Tibial artery (tissue), 4 donors: ENCODE results near the gene WNT9A.

Experiments
- DNase-seq, 2 donors: peaks; one replicate each; pipeline ENCODE4 v3.0.0-alpha.2; 2019
- H3K27ac ChIP-seq, 2 donors: fragments of 200-600 bp; sonication (generic) in 1 of 2; 1 replicate in 1 of 2; 2 replicates in 1 of 2; pipeline ENCODE4 v1.5.1; 2018 to 2019; ENCODE audit warnings: mild to moderate bottlenecking in 1 of 2
- H3K27me3 ChIP-seq, 2 donors: fragments of 200-600 bp; sonication (generic) in 1 of 2; one replicate each; pipeline versions ENCODE4 v1.5.1 to v1.6.0; 2016 to 2019
- H3K36me3 ChIP-seq, 3 donors: fragments of 200-600 bp; sonication (generic) in 2 of 3; one replicate each; pipeline ENCODE4 v1.5.1; 2016 to 2019; ENCODE audit warnings: mild to moderate bottlenecking in 2 of 3
- H3K4me1 ChIP-seq, 4 donors: fragments of 200-600 bp; sonication (generic) in 2 of 4; 1 replicate in 3 of 4; 2 replicates in 1 of 4; pipeline ENCODE4 v1.5.1; 2016 to 2019
- H3K4me3 ChIP-seq, 2 donors: fragments of 200-600 bp; sonication (generic) in 1 of 2; 1 replicate in 1 of 2; 2 replicates in 1 of 2; pipeline ENCODE4 v1.5.1; 2018 to 2019; ENCODE audit warnings: mild to moderate bottlenecking in 2 of 2
- H3K9me3 ChIP-seq, 3 donors: fragments of 200-600 bp; sonication (generic) in 1 of 3; one replicate each; pipeline ENCODE4 v1.5.1; 2016 to 2019
- CTCF ChIP-seq, 2 experiments: fragments of 200-600 bp in 1 of 2; fragments of 450-650 bp in 1 of 2; IDR thresholded peaks; one replicate each; pipeline ENCODE4 v1.5.1; 2017 to 2019; ENCODE audit warnings: antibody characterized with exemption in 2 of 2, mild to moderate bottlenecking in 1 of 2, moderate library complexity in 1 of 2
- intact Hi-C: fragments of 100-400 bp; cut with DNase I; formaldehyde crosslinking; loops from one replicate; pipeline ENCODE4 v1.15.0; 2023; ENCODE audit warnings: low total_unique reads

Gene WNT9A

GRCh38 chr1:227934476-227935313 lies 13.0 kb downstream of the WNT9A start:
- Histone ChIP-seq H3K9me3 (peaks cover 0 to 7% (median 0%) of the 10 kb centered on the region in 3 donors), H3K27ac (no peak overlapping the region), H3K4me3 (no peak overlapping the region), H3K36me3 (no peaks in the 10 kb centered on the region), H3K27me3 (no peaks in the 10 kb centered on the region), H3K4me1 (no peaks in the 10 kb centered on the region)
- DNase-seq = peak in 1 of 2 donors; percentile 51
- intact Hi-C loops = no loop called here
- no peak for TF ChIP-seq CTCF (IDR thresholded peaks at IDR 0.05)

- TF ChIP-seq CTCF (IDR thresholded peaks at IDR 0.05) = no peak
- no peak for DNase-seq
- H3K9me3 ChIP-seq = peaks cover 0 to 4% (median 0%) of the 10 kb centered on the region in 3 donors
- H3K4me3 ChIP-seq = no peak overlapping the region
- H3K4me1 ChIP-seq = peaks cover 0 to 1% (median 0%) of the 10 kb centered on the region in 4 donors
- H3K27ac ChIP-seq = no peak overlapping the region
- no peaks in the 10 kb centered on the region for H3K36me3 ChIP-seq
- intact Hi-C loops = no loop called here
- H3K27me3 ChIP-seq = no peaks in the 10 kb centered on the region
Measured at GRCh38 chr1:227929751-227930472, 17.8 kb downstream of the WNT9A start.

- Histone ChIP-seq H3K36me3 (no peaks in the 10 kb centered on the region), H3K4me3 (no peak overlapping the region), H3K27me3 (no peaks in the 10 kb centered on the region), H3K4me1 (peaks cover 0 to 2% (median 0%) of the 10 kb centered on the region in 4 donors), H3K9me3 (peaks cover 0 to 4% (median 0%) of the 10 kb centered on the region in 3 donors), H3K27ac (no peak overlapping the region)
- TF ChIP-seq CTCF (IDR thresholded peaks at IDR 0.05) = no peak
- intact Hi-C loops = no loop called here
- no peak for DNase-seq
Measured at GRCh38 chr1:227928811-227929375, 18.8 kb downstream of the WNT9A start.

GRCh38 chr1:227927971-227928741 lies 19.6 kb downstream of the WNT9A start:
- Histone ChIP-seq H3K27me3 (no peaks in the 10 kb centered on the region), H3K4me1 (peaks cover 0 to 2% (median 0%) of the 10 kb centered on the region in 4 donors), H3K36me3 (no peaks in the 10 kb centered on the region), H3K27ac (no peak overlapping the region), H3K4me3 (no peak overlapping the region), H3K9me3 (peaks cover 0 to 2% (median 0%) of the 10 kb centered on the region in 3 donors)
- intact Hi-C loops = no loop called here
- no peak for DNase-seq
- no peak for TF ChIP-seq CTCF (IDR thresholded peaks at IDR 0.05)
